Middle frontal gyrus (tissue), 1 donor: ENCODE measurements around the gene TMC1.
"Not testable (repeated sequence)": the region's sequence is repeated elsewhere in the genome, so short reads cannot be mapped to it uniquely, and the experiment has no call there.

ENCODE experiments used
- DNase-seq: peaks from one replicate; pipeline ENCODE4 v3.0.0-alpha.2; 2015; ENCODE audit warnings: low spot score; ENCODE audit errors: extremely low spot score

Gene TMC1

GRCh38 chr9:72813544-72813943 is 292.1 kb downstream of the TMC1 start:
- no peak for DNase-seq

GRCh38 chr9:72814083-72814597 is 292.7 kb downstream of the TMC1 start:
- DNase-seq = no peak

- no peak for DNase-seq
These were observed 295.3 kb downstream of the TMC1 start for GRCh38 chr9:72816666-72817065.

- DNase-seq = no peak
These were observed 296.0 kb downstream of the TMC1 start for GRCh38 chr9:72817413-72817812.

GRCh38 chr9:72818385-72818784 is 297.0 kb downstream of the TMC1 start:
- DNase-seq = no peak

- DNase-seq = no peak
These were observed 302.6 kb downstream of the TMC1 start for GRCh38 chr9:72823971-72824370.

GRCh38 chr9:72826996-72827949 is 305.9 kb downstream of the TMC1 start:
- DNase-seq = no peak

GRCh38 chr9:72827950-72828731 is 306.7 kb downstream of the TMC1 start:
- DNase-seq = no peak

GRCh38 chr9:72834994-72835393 is 313.6 kb downstream of the TMC1 start:
- DNase-seq = no peak

GRCh38 chr9:72836790-72837189 is 315.4 kb downstream of the TMC1 start:
- no peak for DNase-seq

GRCh38 chr9:72839085-72839484 is 317.7 kb downstream of the TMC1 start:
- no peak for DNase-seq

GRCh38 chr9:72843520-72844439 is 322.4 kb downstream of the TMC1 start:
- no peak for DNase-seq

- no peak for DNase-seq
These were observed 323.0 kb downstream of the TMC1 start for GRCh38 chr9:72844440-72844768.

- DNase-seq = not testable (repeated sequence)
These were observed 323.6 kb downstream of the TMC1 start for GRCh38 chr9:72845052-72845451.

GRCh38 chr9:72850209-72850608 is 328.8 kb downstream of the TMC1 start:
- DNase-seq = not testable (repeated sequence)

- DNase-seq = no peak
These were observed 333.9 kb downstream of the TMC1 start for GRCh38 chr9:72855321-72855720.

- DNase-seq = no peak
These were observed 334.6 kb downstream of the TMC1 start for GRCh38 chr9:72855890-72856523.

- DNase-seq = peak; percentile 66
These were observed 335.7 kb downstream of the TMC1 start for GRCh38 chr9:72856972-72857623.

GRCh38 chr9:72857624-72857996 is 336.2 kb downstream of the TMC1 start:
- no peak for DNase-seq
